ENCODE data around the gene ZNF764. TPM values are rescaled to one million over a fixed set of nuclear protein-coding genes. Genes with fewer than 3 reads are reported as not detected.
A peak's percentile ranks its signal among the peaks of the same experiment; 100 is the strongest.
"Not testable (repeated sequence)": the region's sequence is repeated elsewhere in the genome, so short reads cannot be mapped to it uniquely, and the experiment has no call there.

ZNF764 gene
- total RNA-seq, 4 donors from 2014 or later = 9.3 to 15.4 (median 11.8) TPM

GRCh38 chr16:30592871-30593270 lies 34.7 kb upstream of the ZNF764 start:
- H3K27me3 ChIP-seq = no peaks in the 10 kb centered on the region
- no peaks in the 10 kb centered on the region for H3K36me3 ChIP-seq
- intact Hi-C loops (cut with DNase I) = no loop called here
- no peak for DNase-seq
- no peak overlapping the region for H3K27ac ChIP-seq
- H3K4me1 ChIP-seq = no peaks in the 10 kb centered on the region
- no peaks in the 10 kb centered on the region for H3K9me3 ChIP-seq
- no peak for TF ChIP-seq POLR2A (IDR thresholded peaks at IDR 0.05)
- no peak for TF ChIP-seq CTCF (IDR thresholded peaks at IDR 0.05)
- WGBS, 2 donors = 93 to 96% methylated on average over 4 of the region's 4 CpGs
- no peak overlapping the region for H3K4me3 ChIP-seq (replicated peaks in 1 of 3)

- intact Hi-C loops (cut with DNase I); H3K9me3 ChIP-seq; H3K36me3 ChIP-seq; H3K4me3 ChIP-seq (replicated peaks in 1 of 3); H3K27ac ChIP-seq; DNase-seq; H3K27me3 ChIP-seq; H3K4me1 ChIP-seq: not testable (repeated sequence)
- WGBS, 2 donors = 96 to 98% methylated on average over 9 of the region's 9 CpGs
These were observed 32.7 kb upstream of the ZNF764 start for GRCh38 chr16:30590869-30591268.

- H3K4me3 ChIP-seq (replicated peaks in 1 of 3); H3K36me3 ChIP-seq; H3K27ac ChIP-seq; H3K9me3 ChIP-seq; H3K27me3 ChIP-seq; intact Hi-C loops (cut with DNase I); DNase-seq; H3K4me1 ChIP-seq: not testable (repeated sequence)
- 97 to 100% methylated on average over 2 of the region's 2 CpGs for WGBS, 2 donors
These were observed 31.4 kb upstream of the ZNF764 start for GRCh38 chr16:30589582-30589981.

- DNase-seq = no peak
- intact Hi-C loops (cut with DNase I) = no loop called here
- no peak for TF ChIP-seq CTCF (IDR thresholded peaks at IDR 0.05)
- H3K4me3 ChIP-seq (replicated peaks in 1 of 3) = no peak overlapping the region
- no peaks in the 10 kb centered on the region for H3K36me3 ChIP-seq
- H3K9me3 ChIP-seq = no peaks in the 10 kb centered on the region
- peaks cover 10 to 12% of the 10 kb centered on the region in 2 donors for H3K4me1 ChIP-seq
- WGBS, 2 donors = 95 to 97% methylated on average over 2 of the region's 2 CpGs
- H3K27ac ChIP-seq = no peak overlapping the region
- H3K27me3 ChIP-seq = no peaks in the 10 kb centered on the region
These were observed 30.5 kb upstream of the ZNF764 start for GRCh38 chr16:30588651-30589050.

GRCh38 chr16:30585400-30586191 lies 27.4 kb upstream of the ZNF764 start, which contains the start of gene ZNF785:
Gene ZNF785, minus strand, starts transcription at chr16:30585697. Its CDS starts 86 bp downstream, at chr16:30585611.
- peaks cover 9 to 11% of the 10 kb centered on the region in 2 donors for H3K36me3 ChIP-seq
- WGBS, 2 donors = 1% methylated on average over 19 to 24 of the region's 50 CpGs
- H3K27me3 ChIP-seq = no peaks in the 10 kb centered on the region
- peak within 1 kb of the TSS; percentile 29 to 98 (median 56) for H3K4me3 ChIP-seq (replicated peaks in 1 of 3)
- peaks cover 10 to 12% of the 10 kb centered on the region in 2 donors for H3K4me1 ChIP-seq
- intact Hi-C loops (cut with DNase I) = no loop called here
- H3K27ac ChIP-seq = peak within 1 kb of the TSS; percentile 75 to 88 (median 87)
- H3K9me3 ChIP-seq = no peaks in the 10 kb centered on the region
- peak; percentile 98 for DNase-seq
- TF ChIP-seq CTCF (IDR thresholded peaks at IDR 0.05) (peak in 1 of 6 experiments; percentile 26), POLR2A (IDR thresholded peaks at IDR 0.05) (peak in 1 of 2 donors; percentile 52)

- 0 to 6% methylated on average over 6 to 7 of the region's 23 CpGs for WGBS, 2 donors
- DNase-seq = peak in 1 of 2 donors; percentile 32
- H3K9me3 ChIP-seq = no peaks in the 10 kb centered on the region
- peak overlapping the region; percentile 75 to 88 (median 87) for H3K27ac ChIP-seq
- H3K27me3 ChIP-seq = no peaks in the 10 kb centered on the region
- TF ChIP-seq CTCF (IDR thresholded peaks at IDR 0.05) (no peak), POLR2A (IDR thresholded peaks at IDR 0.05) (no peak)
- intact Hi-C loops (cut with DNase I) = no loop called here
- H3K4me1 ChIP-seq = peaks cover 10 to 12% of the 10 kb centered on the region in 2 donors
- H3K4me3 ChIP-seq (replicated peaks in 1 of 3) = peak overlapping the region; percentile 23 to 98 (median 56)
- H3K36me3 ChIP-seq = peaks cover 9 to 11% of the 10 kb centered on the region in 2 donors
These were observed 26.8 kb upstream of the ZNF764 start for GRCh38 chr16:30585022-30585399.

All from thyroid gland (tissue), 4 donors.